GM19395 (cell line): ENCODE data around the gene ISL2.
"Not testable (repeated sequence)": the region's sequence is repeated elsewhere in the genome, so short reads cannot be mapped to it uniquely, and the experiment has no call there.

Experiments used
- ATAC-seq: cut with Tn5 transposase; IDR thresholded peaks from one replicate; pipeline ENCODE4 v1.9.1; 2021; ENCODE audit warnings: mild to moderate bottlenecking, moderate library complexity; ENCODE audit not compliant: unreplicated experiment

Gene ISL2

DNA sequence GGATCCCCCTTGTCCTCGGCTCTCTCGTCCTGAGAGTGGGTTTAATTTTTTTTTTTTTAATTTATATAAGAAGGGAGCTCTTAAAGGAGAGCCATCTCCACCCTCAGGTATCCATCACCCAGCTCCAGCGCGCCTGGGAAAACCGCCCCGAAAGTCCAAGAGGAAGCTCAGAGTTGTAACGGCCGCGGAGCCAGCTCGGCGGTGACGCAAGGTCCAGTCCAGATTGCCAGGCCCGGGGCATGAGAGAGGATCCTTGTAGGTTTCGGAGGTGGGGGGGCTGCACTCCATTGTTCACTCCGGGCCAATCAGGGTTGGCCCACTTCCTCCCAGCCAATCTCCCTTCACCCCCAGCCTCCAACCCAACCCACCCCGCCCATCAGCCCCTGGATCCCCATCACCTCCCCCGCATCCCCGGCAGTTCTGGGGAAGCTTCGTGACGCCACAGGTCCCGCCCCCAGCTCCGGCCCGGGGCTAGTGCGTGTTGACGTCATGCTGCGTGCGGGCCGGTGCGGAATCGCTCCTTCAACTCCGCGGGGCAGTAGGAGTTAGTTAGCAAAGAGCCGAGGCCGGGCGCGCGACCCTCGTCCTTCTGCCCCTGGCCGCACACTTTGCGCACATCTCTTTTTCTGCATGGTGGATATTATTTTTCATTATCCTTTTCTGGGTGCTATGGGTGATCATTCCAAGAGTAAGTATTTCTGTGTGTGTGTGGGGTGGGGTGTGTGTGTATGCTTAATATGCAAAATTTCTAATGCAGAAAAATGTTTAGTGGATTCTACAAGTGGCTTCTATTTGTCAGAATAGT lies at the start of gene ISL2:
ISL2 (plus strand) TSS at position 520 of the 805 bp plus-strand sequence; CDS start at position 631, 111 bp downstream.
- peak; percentile 49 for ATAC-seq

DNA sequence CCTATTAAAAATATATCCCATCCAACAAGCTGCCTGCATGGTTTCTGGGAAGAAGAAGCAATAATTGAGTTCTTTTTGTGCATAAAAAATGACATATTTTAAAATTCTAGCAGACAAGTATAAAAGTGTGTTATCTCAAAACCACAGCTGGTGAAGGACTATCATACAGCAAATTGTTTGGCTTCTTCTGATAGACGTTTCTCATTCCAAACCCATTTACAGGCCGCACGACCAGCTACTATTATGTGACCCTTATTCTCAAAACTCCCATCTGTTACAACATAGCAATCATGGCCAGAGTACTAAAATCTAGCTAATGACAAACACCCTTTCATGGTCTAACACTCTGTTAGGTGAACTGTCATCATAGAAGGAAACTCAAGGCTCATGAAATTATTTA lies 47.0 kb upstream of the ISL2 start:
- no peak for ATAC-seq

DNA sequence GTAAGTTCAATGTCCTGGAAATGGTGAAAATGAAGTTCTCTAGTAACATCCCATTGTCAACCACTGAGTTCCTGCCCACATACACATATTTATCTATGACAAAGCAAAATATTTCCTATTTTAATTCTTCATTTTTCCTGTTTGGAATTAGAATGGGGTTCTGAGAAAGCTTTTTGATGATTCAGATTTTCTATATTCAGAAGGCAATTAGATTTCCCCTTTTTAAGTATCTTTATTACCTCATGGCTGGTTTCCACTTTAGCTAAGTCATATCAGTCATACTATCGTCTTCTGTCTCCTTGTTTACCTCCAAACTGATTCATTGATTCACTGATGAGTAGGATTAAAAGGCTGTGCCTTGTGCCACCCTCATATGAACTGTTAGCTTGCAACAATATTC lies 43.2 kb upstream of the ISL2 start:
- ATAC-seq: no peak

DNA sequence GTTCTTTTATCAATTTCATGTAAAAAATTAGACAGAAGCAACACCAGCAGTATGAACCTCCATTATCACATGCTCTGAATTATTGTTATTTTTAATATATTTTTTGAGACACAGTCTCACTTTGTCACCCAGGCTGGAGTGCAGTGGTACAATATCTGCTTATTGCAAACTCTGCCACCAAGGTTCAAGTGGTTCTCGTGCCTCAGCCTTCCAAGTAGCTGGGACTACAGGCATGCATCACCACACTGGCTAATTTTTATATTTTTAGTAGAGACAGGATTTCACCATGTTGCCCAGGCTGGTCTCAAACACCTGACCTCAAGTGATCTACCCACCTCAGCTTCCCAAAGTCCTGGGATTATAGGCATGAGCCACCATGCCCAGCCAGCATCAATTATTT lies 42.1 kb upstream of the ISL2 start:
- ATAC-seq: not testable (repeated sequence)

DNA sequence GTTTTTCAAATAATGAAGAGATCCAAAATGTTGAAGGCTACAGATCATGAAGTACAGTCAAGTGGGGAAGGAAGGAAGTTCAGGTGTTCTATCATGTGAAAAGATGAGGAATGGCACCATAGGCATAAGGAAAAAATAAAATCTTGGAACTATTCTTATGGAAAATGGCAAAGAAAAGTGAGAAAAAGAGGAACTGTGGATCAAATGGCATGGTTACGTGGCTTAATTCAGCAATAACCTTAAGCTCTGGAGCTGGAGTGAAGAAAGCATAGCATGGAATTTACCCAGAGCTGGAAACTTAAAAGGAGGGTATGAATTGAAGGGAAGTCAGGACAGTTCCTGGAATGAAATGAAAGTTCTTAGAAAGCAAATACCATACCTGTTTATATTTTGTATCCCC lies 39.7 kb upstream of the ISL2 start:
- ATAC-seq: no peak

DNA sequence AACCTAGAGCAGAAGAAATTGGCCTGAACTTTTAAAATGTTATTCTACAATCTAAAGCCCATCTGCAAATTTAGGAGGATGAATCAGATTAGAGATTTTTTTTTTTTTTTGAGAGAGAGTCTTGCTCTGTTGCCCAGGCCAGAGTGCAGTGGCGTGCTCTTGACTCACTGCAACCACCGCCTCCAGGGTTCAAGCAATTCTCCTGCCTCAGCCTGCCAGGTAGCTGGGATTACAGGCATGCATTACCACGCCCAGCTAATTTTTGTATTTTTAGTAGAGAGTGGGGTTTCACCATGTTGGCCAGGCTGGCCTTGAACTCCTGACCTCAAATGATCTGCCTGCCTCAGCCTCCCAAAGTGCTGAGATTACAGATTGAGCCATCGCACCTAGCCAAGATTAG lies 38.6 kb upstream of the ISL2 start:
- ATAC-seq: not testable (repeated sequence)

DNA sequence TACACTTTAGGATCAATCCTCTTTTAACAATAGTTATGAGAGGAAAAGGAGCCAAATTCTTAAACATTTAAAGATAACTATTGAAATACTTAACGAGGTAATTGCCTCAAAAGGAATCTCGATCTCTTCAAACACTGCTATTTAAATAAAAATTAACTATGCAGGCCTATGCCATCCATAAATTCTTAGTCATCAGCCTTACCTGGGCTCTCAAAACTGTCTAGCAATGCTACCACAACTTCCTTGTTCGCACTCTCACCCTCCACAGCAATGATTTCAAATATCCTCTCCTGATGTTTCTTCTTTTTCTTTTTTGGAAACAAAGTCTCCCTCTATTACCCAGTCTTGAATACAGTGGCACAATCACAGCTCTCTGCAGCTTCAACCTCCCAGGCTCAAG lies 37.6 kb upstream of the ISL2 start:
- ATAC-seq: no peak

DNA sequence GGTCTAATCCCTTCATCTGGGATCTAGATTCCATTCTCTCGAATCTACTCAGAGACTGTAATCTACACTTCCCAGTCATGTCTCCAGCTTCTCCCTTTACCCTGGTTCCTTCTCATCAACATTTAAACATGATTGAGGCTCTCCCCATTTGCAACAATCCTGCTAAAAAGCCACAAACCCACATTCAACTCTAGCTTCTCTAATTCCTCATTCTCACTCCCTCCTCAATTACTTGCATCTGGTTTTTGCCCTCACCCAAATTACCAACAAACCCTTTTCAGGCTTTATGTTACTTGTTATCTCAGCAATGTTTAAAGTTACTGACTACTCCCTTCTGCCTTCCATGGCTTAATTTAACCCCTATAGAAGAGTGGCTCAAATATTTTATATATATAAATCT lies 36.8 kb upstream of the ISL2 start:
- no peak for ATAC-seq

DNA sequence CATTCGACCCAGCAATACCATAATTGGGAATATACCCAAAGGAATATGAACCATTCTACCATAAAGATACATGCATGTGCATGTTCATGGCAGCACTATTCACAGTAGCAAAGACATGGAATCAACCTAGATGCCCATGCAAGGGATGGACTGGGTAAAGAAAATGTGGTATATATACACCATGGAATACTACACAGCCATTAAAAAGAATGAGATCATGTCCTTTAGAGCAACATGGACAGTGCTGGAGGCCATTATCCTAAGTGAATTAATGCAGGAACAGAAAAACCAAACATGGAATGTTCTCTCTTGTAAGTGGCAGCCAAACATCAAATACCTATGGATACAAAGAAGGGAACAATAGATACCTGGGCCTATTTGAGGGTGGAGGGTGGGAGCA lies 32.7 kb upstream of the ISL2 start:
- no peak for ATAC-seq

DNA sequence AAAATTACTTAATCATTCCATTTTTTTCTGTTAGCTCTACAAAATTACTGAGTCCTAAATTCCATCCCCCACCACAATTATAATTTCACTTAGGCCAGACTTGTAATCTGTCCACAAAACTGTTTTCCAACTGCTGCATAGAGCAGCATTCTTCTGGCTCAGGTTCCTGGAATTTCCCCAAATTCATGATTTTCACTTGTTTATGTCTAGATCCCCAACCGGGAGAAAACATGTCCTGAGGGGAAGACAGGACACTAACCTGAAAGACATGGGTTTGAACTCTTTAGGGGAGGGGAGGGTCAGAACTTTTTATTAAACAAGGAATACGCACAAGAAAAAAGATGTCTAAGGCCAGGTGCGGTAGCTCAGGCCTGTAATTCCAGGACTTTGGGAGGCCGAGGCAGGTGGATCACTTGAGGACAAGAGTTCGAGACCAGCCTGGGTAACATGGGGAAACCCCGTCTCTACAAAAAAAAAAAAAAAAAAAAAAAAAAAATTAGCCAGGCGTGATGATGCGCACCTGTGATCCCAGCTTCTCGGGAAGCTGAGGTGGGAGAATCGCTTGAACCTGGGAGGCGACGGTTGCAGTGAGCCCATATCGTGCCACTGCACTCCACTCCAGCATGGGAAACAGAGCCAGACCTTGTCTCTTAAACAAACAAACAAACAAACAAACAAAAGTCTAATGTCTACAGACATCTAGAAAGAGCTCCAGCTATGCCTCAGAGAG lies 26.8 kb upstream of the ISL2 start:
- ATAC-seq: no peak

DNA sequence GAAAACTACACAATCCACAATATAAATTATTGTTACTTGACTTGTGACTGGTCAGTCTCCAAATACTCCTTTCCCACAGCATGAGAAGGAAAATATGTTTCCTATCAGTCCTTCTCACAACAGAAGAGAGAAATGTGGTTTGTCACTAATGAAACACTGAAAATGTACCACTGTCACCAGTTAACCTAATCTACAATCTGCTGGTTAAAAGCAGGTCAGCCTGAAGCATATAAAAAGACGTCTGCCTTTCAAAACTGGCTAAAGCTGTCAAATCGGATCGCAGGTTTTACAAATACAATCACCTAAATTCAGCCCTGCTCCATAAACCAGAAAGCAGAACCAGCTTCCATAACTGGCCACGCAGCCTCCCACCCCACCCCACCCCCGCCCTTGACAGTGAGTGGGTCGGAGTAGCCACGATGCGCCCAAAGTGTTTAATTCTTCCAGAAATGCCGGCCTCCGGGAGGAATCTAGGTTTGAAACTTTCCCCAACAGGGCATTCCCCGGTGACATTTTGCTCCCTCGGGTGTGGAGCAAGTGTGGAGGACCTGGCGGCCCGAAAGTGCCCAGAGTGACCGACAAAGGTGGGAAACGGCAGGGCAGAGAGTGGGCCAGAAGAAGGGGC lies 26.0 kb upstream of the ISL2 start:
- peak; percentile 27 for ATAC-seq

DNA sequence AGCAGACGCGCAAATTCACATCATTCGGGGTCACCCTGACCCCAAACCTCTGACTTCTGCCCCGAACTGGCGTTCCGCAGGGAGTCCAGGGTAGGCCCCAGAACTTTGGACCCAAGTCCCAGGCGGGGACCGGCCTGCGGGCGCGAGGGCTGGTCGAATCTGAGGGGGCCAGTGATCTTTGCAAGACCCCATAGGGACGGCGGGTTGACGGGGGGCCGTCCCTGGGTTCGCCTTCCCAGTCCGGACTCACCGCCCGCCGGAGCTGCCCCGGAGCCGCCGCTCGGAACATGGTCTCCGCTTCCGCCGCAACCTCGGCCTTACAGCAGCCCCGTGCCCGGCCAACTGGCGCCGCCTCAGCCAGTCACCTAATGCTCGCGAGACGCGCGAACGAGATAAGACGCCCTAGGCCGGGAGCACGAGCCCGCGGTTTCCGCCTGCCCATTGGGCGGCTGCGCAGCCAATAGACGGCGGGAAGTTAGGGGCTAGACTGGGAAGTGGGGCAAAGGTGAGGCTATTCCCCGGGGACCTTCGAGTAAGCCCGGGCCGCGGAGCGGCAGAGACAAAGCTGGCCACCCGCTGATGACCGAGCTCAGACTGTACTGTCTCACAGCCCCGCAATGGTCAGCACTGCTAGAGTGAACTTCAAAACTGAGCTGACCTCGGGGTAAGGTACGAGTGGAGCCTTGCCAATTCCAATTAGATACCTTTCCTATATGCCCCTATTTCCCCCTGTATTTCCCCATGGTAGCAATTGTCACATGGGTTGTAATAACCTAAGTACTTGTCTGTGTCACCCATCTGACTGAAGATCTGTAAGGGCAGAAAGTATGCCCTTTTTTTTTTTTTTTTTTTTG lies 25.2 kb upstream of the ISL2 start, which contains the start of gene ETFA:
ETFA (minus strand) TSS at position 370 of the 854 bp plus-strand sequence; CDS start at position 289, 81 bp downstream.
- ATAC-seq: peak; percentile 95

DNA sequence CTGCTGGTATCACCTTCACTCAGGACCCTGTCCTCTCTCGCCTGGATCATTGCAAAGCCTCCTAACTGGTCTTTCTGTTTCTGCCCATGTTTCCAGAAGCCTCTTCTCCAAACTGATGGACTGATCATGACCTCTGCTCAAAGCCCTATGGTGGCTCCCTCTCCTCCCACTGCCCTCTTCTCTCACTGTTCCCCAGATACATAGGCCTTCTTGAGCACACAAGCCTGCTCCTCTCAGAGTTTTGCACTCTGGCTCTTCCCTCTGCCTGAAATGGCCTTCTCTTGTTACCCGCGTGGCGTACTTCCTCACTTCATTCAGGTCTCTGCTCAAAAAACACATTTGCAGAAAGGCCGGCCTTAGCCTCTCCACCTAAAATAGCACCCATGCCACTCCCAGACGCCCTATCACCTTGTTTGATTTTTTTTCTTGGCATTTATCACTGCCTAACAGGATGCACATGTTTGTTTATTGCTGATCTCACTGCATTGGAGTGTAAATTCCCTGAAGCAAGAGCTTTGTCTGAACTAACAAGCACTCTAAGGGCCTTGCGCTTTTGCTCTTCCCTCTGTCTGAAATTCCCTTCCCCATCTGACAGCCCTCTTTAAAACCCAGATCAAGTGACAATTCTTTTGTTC lies 23.9 kb upstream of the ISL2 start:
- no peak for ATAC-seq

DNA sequence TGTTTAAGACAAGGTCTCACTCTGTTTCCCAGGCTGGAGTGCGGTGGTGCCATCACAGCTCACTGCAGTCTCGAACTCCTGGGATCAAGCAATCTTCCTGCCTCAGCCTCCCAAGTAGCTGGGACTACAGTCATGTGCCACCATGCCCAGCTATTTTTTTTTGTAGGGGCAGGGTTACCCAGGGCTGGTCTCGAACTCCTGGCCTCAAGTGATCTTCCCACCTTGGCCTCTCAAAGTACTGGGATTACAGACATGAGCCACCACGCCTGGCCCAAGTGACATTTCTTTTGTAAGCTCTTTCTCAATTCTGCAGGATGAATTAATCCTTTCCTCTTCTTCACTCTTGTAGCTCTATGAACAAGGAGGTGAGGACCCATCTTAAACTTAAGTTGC lies 23.4 kb upstream of the ISL2 start:
- not testable (repeated sequence) for ATAC-seq

DNA sequence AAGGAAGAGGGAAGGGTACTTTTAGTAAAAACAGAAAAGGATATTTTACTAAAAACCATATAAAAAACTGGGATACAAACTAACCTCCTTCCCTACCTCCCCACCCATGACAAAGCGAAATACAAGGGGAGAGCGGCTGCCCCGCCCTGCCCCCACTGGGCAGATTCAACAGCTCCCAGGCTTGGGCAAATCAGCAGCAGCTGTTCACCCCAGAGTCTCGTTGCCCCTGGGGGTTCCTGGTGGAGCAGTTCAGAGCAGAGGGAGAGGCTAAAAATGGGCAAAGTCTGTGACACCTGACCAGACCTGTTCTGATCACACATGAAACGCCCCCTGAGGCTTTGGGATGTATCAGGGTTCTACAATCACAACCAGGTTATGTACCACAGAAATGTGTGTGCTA lies 22.8 kb upstream of the ISL2 start:
- no peak for ATAC-seq

DNA sequence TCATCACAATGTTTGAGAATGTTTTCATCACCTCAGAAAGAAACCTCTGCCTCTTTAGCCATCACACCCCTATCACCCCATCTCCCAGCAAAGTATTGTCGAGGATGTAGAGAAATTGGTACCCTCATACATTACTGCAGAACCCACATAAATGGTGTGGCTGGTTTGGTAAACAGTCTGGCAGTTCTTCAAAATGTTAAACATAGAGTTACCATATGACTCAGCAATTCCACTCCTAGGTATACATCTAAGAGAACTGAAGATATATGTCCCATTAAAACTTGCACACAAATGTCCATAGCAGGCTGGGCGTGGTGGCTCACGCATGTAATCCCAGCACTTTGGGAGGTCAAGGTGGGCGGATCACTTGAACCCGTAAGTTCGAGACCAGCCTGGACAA lies 16.6 kb upstream of the ISL2 start:
- no peak for ATAC-seq

DNA sequence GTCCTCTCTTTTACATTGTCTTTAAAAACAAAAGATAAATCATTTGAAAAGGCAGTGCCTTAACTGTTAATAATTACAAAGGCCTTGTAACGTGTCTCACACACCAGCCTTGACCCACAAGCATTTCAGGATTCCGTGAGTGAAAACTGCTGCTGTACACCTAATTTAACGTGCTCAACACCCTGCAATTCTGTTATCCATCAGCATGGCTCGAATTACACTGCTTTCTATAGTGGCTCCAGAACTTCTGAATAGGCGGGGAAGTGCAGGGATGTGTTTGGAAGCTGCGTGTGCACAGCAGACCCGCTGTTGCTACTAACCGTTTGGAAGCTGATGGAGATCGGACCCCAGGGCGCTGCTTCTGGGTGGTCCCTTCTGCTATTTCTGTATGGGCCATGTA lies 15.4 kb upstream of the ISL2 start:
- ATAC-seq: no peak

DNA sequence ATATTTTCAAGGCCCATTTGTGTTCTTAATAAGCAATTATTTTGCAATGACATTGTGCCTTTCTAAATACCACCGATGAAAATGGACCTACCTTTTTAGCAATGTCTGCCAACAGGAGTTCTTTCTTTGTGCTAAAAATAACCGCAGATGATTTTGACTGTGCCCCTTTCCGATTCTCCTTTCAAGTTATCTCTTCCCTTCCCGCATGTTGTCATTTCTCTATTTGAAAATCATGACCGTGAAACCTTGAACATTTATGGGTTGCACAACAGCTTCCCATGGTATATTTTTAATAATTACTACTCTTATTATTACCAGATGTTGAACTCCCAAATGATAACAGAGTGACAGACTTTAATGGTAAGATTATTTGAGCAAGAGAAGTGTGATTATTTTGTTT lies 15.0 kb upstream of the ISL2 start:
- no peak for ATAC-seq

DNA sequence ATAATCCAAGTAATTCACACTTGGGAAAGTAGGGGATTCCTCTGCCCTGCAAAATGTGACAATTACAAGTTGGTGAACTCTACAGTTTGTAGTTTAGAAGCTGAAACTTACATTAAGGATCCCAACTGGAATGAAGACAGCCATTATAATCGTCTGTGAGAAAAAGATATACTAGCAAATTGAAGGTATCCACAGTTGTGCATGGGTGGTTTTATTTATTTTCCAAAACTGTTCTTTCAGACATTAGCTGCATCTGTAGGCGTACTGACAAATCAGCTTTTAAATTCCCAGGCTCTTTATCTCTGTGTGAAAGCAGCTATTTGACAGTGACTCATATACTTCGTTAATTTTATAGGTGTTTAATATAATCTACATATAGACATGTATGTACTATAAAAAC lies 12.5 kb upstream of the ISL2 start:
- ATAC-seq: no peak

DNA sequence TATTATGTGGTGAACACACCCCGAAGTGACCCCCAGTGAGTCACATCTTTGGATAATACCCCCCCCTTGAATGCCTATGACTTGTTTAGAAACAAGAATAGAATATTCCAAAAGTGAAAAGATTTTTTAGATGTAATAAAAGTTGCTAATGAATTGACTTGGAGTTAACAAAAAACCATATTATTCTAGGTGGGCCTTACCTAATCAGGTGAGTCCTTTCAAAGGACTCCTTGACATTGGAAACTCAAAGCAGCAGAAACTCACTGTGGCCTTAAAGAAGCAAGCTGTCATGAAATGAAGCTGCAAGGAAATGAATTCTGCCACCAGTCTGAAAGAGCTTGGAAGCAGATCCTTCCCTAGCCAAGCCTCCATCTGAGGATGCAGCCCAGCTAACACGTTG lies 10.9 kb upstream of the ISL2 start:
- ATAC-seq: no peak
